ENCODE results near the gene DAND5.
A peak's percentile ranks its signal among the peaks of the same experiment; 100 is the strongest.

Gene DAND5

GRCh38 chr19:12969292-12969988 is at the start of gene DAND5:
DAND5 (plus strand) TSS chr19:12969576; CDS start chr19:12969661, 85 bp downstream.
- DNase-seq: peak in 46 of 58 donors; percentile 12 to 74 (median 52)

- no peak for DNase-seq
Measured at GRCh38 chr19:12921047-12921446, 48.3 kb upstream of the DAND5 start.

GRCh38 chr19:12922959-12923358 is 46.4 kb upstream of the DAND5 start:
- DNase-seq: no peak

- no peak for DNase-seq
Measured at GRCh38 chr19:12924621-12925310, 44.6 kb upstream of the DAND5 start.

GRCh38 chr19:12930002-12930645 is 39.3 kb upstream of the DAND5 start:
- no peak for DNase-seq

- peak in 1 of 58 donors; percentile 8 for DNase-seq
Measured at GRCh38 chr19:12932392-12933286, 36.7 kb upstream of the DAND5 start.

GRCh38 chr19:12933287-12934072 is 35.9 kb upstream of the DAND5 start, which contains the start of gene FARSA:
FARSA (minus strand) TSS chr19:12933711; CDS start chr19:12933696, 15 bp downstream.
- DNase-seq: peak; percentile 65 to 97 (median 92)

- DNase-seq: no peak
Measured at GRCh38 chr19:12935071-12935470, 34.3 kb upstream of the DAND5 start.

- no peak for DNase-seq
Measured at GRCh38 chr19:12936582-12936981, 32.8 kb upstream of the DAND5 start.

- DNase-seq: peak in 6 of 58 donors; percentile 23 to 41 (median 30)
Measured at GRCh38 chr19:12937093-12937926, 32.1 kb upstream of the DAND5 start.

- peak; percentile 88 to 100 (median 99) for DNase-seq
Measured at GRCh38 chr19:12937927-12938778, 31.2 kb upstream of the DAND5 start, which contains the start of gene CALR. CALR (plus strand) TSS chr19:12938609; CDS start chr19:12938680, 71 bp downstream.

GRCh38 chr19:12938779-12939601 is 30.4 kb upstream of the DAND5 start:
- peak in 4 of 58 donors; percentile 17 to 43 (median 32) for DNase-seq

- no peak for DNase-seq
Measured at GRCh38 chr19:12939975-12940423, 29.4 kb upstream of the DAND5 start.

GRCh38 chr19:12940897-12941296 is 28.5 kb upstream of the DAND5 start:
- no peak for DNase-seq

- DNase-seq: no peak
Measured at GRCh38 chr19:12943437-12944044, 25.8 kb upstream of the DAND5 start.

- DNase-seq: no peak
Measured at GRCh38 chr19:12944104-12944674, 25.2 kb upstream of the DAND5 start.
